Measurements from ENCODE around the gene GFPT2.

GRCh38 chr5:180377556-180378197 lies 24.5 kb upstream of the GFPT2 start:
- TF ChIP-seq POLR2AphosphoS5 (IDR thresholded peaks at IDR 0.05; ENCODE audit: borderline replicate concordance, low read depth, low read length) (no peak), EZH2 (IDR thresholded peaks at IDR 0.05) (no peak)

Data from SK-N-MC (cell line).